CD4-positive, alpha-beta T cell treated with Interleukin-4 for 1 hour (primary cell): ENCODE data around the gene ZFYVE26.

ENCODE experiments used
- DNase-seq, 2 donors: peaks; one replicate each; pipeline ENCODE4 v3.0.0-alpha.2; 2020 to 2022

Gene ZFYVE26

GRCh38 chr14:67815573-67816225, 691 bp downstream of the ZFYVE26 start:
- no peak for DNase-seq

- DNase-seq, result no peak
Measured at GRCh38 chr14:67814821-67815220, 1.6 kb downstream of the ZFYVE26 start.

GRCh38 chr14:67806246-67806645, 10.1 kb downstream of the ZFYVE26 start:
- no peak for DNase-seq

- DNase-seq, result no peak
Measured at GRCh38 chr14:67800743-67801142, 15.6 kb downstream of the ZFYVE26 start.

- no peak for DNase-seq
Measured at GRCh38 chr14:67798731-67799130, 17.7 kb downstream of the ZFYVE26 start.

- no peak for DNase-seq
Measured at GRCh38 chr14:67787673-67788072, 28.7 kb downstream of the ZFYVE26 start.

- DNase-seq, result no peak
Measured at GRCh38 chr14:67785270-67786109, 30.9 kb downstream of the ZFYVE26 start.

- DNase-seq, result no peak
Measured at GRCh38 chr14:67784244-67784823, 32.1 kb downstream of the ZFYVE26 start.

- no peak for DNase-seq
Measured at GRCh38 chr14:67782090-67782489, 34.3 kb downstream of the ZFYVE26 start.

GRCh38 chr14:67778792-67779191, 37.6 kb downstream of the ZFYVE26 start:
- no peak for DNase-seq

GRCh38 chr14:67776653-67777322, 39.6 kb downstream of the ZFYVE26 start:
- no peak for DNase-seq

GRCh38 chr14:67773844-67774377, 42.5 kb downstream of the ZFYVE26 start:
- no peak for DNase-seq

GRCh38 chr14:67768219-67768618, 48.2 kb downstream of the ZFYVE26 start:
- no peak for DNase-seq

GRCh38 chr14:67766035-67766680, 50.2 kb downstream of the ZFYVE26 start:
- no peak for DNase-seq

GRCh38 chr14:67765192-67765834, 51.1 kb downstream of the ZFYVE26 start:
- no peak for DNase-seq

GRCh38 chr14:67764496-67764895, 51.9 kb downstream of the ZFYVE26 start:
- no peak for DNase-seq

GRCh38 chr14:67763158-67763822, 53.1 kb downstream of the ZFYVE26 start:
- no peak for DNase-seq

GRCh38 chr14:67762051-67762450, 54.3 kb downstream of the ZFYVE26 start:
- DNase-seq, result no peak

GRCh38 chr14:67759916-67760315, 56.5 kb downstream of the ZFYVE26 start:
- DNase-seq, result no peak

GRCh38 chr14:67757175-67757574, 59.2 kb downstream of the ZFYVE26 start:
- no peak for DNase-seq

- no peak for DNase-seq
Measured at GRCh38 chr14:67756496-67756895, 59.9 kb downstream of the ZFYVE26 start.
